C4-2B (cell line): ENCODE data around the gene ATG101.

Source experiments
- CTCF ChIP-seq: fragments of 450-650 bp; conservative IDR thresholded peaks from 2 replicates; pipeline ENCODE4 v1.5.1; 2017; ENCODE audit warnings: mild to moderate bottlenecking
- ZFX ChIP-seq: fragments of 450-650 bp; IDR thresholded peaks from 2 replicates; pipeline ENCODE4 v1.6.1; 2017

GRCh38 chr12:52046859-52047258 is 22.9 kb upstream of the ATG101 start:
- TF ChIP-seq CTCF (no peak), ZFX (no peak)
